ENCODE measurements around the gene CACFD1. TPM values are rescaled to one million over a fixed set of nuclear protein-coding genes. Genes with fewer than 3 reads are reported as not detected.

CACFD1 gene
- total and polyA plus RNA-seq, 2 experiments from 2014 or later: 5.8 to 18.2 TPM

GRCh38 chr9:133461975-133462374, 2.2 kb downstream of the CACFD1 start:
- H3K9me2 ChIP-seq (ENCODE audit: insufficient read depth): no peaks in the 10 kb centered on the region
- H3K4me1 ChIP-seq (ENCODE audit: insufficient read depth): peaks cover 15% of the 10 kb centered on the region; the same call in 1 of the 2 replicates
- H4K20me1 ChIP-seq (replicated peaks; ENCODE audit: insufficient read depth): peaks cover 3% of the 10 kb centered on the region; the same call in 1 of the 2 replicates
- no peak overlapping the region for H3K4me3 Mint-ChIP-seq
- peaks cover 6% of the 10 kb centered on the region; the same call in 1 of the 2 replicates for H3F3A ChIP-seq (replicated peaks; ENCODE audit: low read depth)
- H3K27ac ChIP-seq (ENCODE audit: low read depth): no peak overlapping the region
- TF ChIP-seq CTCF (conservative IDR thresholded peaks at IDR 0.05; ENCODE audit: low read depth in 2 of 2): peak in 1 of 2 experiments; percentile 25; a peak in 1 of 4 replicates
- TF ChIP-seq POLR2AphosphoS5 (IDR thresholded peaks at IDR 0.05; ENCODE audit: low read depth): no peak
- H3K27me3 Mint-ChIP-seq (ENCODE audit: insufficient read depth, low read depth, poor library complexity): peaks cover 13% of the 10 kb centered on the region
- H3K36me3 ChIP-seq (ENCODE audit: insufficient read depth): no peaks in the 10 kb centered on the region
- H3K27me3 ChIP-seq (ENCODE audit: insufficient read depth): no peaks in the 10 kb centered on the region
- no peak for ATAC-seq
- no peaks in the 10 kb centered on the region for H3K9me3 Mint-ChIP-seq
- peaks cover 21% of the 10 kb centered on the region for H3K4me1 Mint-ChIP-seq
- H3K4me3 ChIP-seq: no peak overlapping the region
- peaks cover 13% of the 10 kb centered on the region; the same call in 1 of the 2 replicates for H3K79me2 ChIP-seq (replicated peaks; ENCODE audit: insufficient read depth)
- no peak overlapping the region for H2AFZ ChIP-seq
- peaks cover 3% of the 10 kb centered on the region; the same call in 1 of the 3 replicates for H3K36me3 Mint-ChIP-seq (ENCODE audit: low read depth)
- no peak overlapping the region for H3K27ac Mint-ChIP-seq
- DNase-seq (ENCODE audit: low spot score): no peak
- H3K4me2 ChIP-seq: no peak overlapping the region

GRCh38 chr9:133463234-133463863, 3.6 kb downstream of the CACFD1 start:
- H3K27me3 ChIP-seq (ENCODE audit: insufficient read depth): no peaks in the 10 kb centered on the region
- no peak overlapping the region for H3K27ac ChIP-seq (ENCODE audit: low read depth)
- peaks cover 12% of the 10 kb centered on the region; the same call in 1 of the 2 replicates for H3F3A ChIP-seq (replicated peaks; ENCODE audit: low read depth)
- Mint-ChIP-seq H3K27me3 (ENCODE audit: insufficient read depth, low read depth, poor library complexity) (peaks cover 13% of the 10 kb centered on the region), H3K36me3 (ENCODE audit: low read depth) (peaks cover 3% of the 10 kb centered on the region; the same call in 1 of the 3 replicates), H3K9me3 (no peaks in the 10 kb centered on the region), H3K4me3 (no peak overlapping the region), H3K27ac (no peak overlapping the region), H3K4me1 (peaks cover 21% of the 10 kb centered on the region)
- peaks cover 15% of the 10 kb centered on the region; the same call in 1 of the 2 replicates for H3K4me1 ChIP-seq (ENCODE audit: insufficient read depth)
- ATAC-seq: peak; percentile 18
- no peak overlapping the region for H3K4me3 ChIP-seq
- H3K36me3 ChIP-seq (ENCODE audit: insufficient read depth): no peaks in the 10 kb centered on the region
- H3K9me2 ChIP-seq (ENCODE audit: insufficient read depth): no peaks in the 10 kb centered on the region
- DNase-seq (ENCODE audit: low spot score): peak; percentile 70
- H2AFZ ChIP-seq: no peak overlapping the region
- peaks cover 13% of the 10 kb centered on the region; the same call in 1 of the 2 replicates for H3K79me2 ChIP-seq (replicated peaks; ENCODE audit: insufficient read depth)
- H3K4me2 ChIP-seq: no peak overlapping the region
- TF ChIP-seq CTCF (conservative IDR thresholded peaks at IDR 0.05; ENCODE audit: low read depth in 2 of 2): peak; percentile 52 to 84
- TF ChIP-seq ZNF114 (CRISPR knock-in tag; IDR thresholded peaks at IDR 0.05): no peak
- no peak for TF ChIP-seq EZH2 (IDR thresholded peaks at IDR 0.05; ENCODE audit: low read depth, unreplicated experiment)
- peaks cover 3% of the 10 kb centered on the region; the same call in 1 of the 2 replicates for H4K20me1 ChIP-seq (replicated peaks; ENCODE audit: insufficient read depth)

Data from GM23338 (cell line).